ENCODE data around the gene SLC25A22.

The SLC25A22 gene

DNA sequence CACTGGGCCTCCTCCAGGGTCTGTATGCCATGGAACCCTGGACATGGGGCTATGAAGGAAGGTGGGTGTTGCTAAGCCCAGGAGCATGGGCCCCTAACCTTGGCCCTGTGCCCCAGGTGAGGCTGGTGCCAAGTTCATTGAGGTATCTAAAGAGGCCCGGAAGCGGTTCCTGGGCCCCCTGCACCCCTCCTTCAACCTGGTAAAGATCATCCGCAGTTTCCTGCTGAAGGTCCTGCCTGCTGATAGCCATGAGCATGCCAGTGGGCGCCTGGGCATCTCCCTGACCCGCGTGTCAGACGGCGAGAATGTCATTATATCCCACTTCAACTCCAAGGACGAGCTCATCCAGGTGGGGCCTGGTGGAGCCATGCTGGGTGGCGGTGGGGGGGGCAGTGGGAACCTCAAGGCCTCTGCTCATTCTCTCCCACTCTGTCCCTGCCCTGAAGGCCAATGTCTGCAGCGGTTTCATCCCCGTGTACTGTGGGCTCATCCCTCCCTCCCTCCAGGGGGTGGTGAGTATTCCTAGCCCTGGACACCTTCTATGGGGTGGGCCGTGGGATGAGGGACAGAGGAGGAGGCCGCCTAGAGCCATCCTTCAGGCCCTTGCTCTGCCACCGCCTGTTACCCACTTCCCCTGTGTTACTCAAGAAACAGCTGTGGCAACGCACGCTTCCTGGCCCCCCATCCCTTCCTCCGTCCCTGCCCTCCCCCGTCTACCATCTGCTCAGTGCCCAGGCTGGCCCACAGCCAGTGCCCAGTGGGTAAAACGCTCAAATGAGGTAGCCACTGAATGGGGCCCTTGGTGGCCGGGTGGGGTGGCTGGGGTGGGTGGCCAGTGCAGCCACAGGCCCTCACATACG, 23.7 kb upstream of the SLC25A22 start:
- DNase-seq: no peak

DNA sequence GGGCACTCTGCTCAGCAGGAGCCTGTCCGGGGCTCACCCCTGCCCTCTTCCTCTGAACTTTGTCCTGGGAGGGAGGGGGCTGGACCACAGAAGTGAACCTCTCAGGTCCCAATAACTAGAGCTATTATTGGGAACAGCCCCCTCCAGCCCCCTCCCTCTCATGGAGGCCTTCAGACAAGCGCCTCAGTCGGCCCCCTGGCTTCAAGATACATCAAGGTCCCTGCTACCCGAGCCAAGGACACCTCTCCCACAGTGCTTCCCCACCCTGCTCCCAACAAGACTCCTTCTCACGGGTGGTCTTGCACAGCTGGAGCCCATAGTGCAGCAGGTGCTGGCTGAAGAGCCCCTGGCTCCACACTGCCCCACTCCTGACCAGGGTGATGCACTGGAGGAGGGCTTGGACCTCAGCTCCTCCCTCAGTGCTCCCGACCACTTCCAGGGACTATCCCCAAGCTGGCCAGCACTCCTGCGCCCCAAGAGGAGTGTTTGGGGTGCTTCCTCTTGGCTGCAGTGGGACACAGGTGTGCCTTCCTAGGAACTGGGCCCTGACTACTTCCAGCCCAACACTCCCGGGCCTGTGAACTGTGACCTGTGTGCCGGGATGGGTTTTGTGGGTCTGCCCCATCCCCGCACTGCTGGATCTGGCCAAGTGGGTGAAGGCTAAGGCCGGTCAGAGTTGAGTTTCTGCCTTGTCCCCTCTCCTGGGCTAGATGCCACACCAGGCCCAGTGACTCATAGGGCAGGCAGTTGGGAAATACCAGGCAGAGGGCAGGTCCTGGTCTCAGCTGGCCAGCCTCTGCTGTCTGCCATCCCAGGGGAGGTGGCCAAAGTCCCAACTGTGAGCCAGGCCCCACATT, 22.8 kb upstream of the SLC25A22 start:
- no peak for DNase-seq

DNA sequence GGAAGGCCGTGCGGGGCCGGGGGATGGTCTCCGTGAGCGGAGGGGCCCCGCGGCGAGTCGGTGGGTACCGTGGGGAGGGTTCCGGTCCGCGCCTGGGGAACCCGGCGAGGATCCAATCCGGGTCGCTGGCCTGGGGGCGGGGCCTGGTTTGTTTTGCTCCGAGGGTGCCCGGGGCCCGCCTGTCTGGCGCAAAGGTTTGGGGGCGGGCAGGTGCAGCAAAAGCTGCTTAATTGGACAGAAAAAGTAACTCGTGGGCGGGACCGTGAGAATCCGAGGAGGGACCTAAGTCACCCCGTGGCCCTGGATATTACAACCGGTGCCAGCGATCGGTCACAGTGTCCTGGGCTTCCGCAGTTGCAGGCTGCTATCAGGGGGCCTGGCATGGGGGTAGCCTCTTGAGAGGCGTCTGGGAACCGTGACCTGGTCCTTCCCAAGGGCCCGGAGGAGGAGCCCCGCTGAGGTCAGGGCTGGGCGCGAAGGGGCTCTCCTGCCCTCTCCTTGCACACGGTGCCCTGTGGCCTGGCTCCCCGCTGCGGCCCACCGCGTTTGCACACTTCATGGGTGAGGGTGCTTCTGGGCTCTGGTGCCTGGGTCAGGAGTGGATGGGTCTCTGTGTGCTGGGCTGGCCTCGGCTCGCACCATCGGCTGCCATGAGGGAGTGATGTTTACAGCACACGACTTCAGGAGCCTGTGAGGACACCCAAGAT, 22.0 kb upstream of the SLC25A22 start:
- peak; percentile 88 for DNase-seq

DNA sequence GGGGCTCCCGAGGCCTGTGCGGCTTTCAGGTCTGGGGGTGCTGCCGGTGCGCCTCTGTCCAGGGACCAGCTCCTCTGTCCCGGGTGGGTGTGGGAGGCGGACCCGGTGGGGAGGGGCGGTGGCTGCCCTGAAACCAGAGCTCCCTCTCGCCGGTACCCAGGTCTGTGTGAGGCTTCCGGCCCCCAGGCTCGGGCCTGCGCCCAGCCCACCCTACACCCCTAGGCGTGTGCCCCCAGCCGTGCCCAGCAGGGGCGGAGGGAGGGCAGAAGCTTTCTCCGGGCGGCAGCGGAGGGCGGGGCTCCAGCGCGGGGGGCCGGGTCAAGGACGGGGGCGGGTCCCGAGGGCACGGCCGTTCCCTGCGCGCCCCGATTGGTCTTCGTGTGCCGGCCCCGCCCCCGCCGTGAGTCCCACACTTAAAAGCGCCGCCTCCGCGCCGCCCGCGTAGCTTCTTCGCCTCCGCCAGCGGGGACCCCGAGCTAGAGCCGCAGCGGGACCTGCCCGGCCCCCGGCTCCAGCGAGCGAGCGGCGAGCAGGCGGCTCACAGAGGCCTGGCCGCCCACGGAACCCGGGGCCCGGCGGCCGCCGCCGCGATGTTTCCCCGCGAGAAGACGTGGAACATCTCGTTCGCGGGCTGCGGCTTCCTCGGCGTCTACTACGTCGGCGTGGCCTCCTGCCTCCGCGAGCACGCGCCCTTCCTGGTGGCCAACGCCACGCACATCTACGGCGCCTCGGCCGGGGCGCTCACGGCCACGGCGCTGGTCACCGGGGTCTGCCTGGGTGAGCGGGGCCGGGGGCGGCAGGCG, 21.2 kb upstream of the SLC25A22 start:
- DNase-seq: peak; percentile 86

DNA sequence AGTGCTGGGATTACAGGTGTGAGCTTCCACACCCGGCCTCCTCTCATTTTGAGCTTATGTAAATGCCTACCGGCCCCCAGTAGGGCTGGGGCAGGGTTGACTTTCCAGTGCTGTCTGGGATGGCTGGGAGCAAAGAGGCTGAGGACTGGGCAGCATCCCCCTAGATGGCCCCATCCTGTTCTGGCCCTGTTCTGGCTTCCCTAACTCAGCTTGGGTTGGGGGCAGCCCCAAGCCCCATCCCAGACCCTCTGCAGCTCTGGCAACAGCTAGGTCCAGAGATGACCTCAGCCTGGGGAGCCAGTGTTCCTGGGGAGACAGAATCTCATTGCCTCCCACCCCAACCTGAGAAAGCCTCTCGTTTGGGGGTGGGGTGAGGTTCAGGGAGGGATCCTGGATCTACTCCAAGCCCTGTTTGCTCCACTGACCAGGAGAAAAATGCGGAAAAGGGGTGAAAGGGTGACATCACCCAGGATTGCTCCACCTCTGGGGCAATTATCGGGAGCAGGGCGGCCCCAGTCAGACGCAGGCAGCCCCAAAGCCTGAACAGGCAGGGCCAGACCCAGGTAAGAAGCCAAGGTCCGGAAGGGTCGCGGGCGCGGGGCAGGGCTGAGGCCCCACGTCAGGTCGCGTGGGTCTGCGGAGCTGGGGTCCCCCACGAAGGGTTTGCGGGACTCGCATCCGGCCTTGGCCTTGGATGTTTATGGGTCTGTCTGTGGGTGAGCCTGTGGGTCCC, 20.5 kb upstream of the SLC25A22 start, which contains the start of gene PNPLA2:
Gene PNPLA2, plus strand, starts transcription at position 519 of the 733 bp plus-strand sequence. CDS start 805 bp downstream, outside the sequence.
- no peak for DNase-seq

DNA sequence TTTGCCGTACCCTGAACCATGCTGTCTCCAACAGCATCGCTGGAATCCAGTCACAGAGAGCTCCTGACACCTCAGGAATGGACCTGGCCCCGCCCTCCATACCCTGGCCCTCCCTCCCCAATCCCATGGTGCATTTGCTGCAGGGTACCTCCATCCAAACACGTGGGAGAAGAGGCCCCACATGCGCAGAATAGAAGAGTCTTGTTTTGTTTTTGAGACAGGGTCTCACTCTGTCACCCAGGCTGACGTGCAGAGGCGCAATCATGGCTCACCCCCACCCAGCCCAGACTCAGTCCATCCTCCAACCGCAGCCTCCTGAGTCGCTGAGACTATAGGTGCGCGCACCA, 18.3 kb upstream of the SLC25A22 start:
- no peak for DNase-seq

DNA sequence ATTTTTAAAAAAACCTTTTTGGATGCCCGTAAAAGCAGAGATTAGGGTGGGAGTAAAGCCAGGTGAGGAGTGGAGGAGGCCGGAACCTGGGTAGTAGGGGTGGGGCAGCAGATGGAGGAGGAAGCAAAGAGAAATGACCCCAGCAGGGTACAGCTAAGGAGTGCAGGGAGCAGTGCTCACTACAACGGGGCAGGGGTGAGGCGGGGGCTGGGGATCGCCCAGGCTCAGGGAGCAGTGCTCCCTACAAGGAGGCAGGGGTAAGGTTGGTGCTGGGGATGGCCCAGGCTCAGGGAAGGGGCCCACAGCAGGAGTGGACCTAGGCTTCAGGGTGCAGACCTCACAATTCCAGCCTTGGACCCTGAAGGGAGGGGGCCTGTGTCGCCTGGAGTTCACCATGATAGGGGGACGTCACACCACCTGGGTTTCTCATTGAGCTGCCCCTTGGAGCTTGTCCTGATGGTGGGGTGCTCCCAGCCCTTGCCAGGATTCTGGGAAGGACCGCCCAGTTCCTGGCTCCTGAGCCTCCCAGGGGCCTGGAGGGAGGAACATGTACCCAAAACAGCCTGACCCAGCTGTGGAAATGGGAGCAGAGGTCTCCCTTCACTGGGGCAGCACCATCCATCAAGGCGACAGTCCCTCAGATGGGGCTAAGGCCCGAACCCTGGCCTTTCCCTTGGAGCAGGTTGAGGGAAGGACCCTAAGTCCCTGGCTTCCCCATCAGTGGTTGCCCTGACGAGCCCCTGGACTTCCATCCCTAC, 17.8 kb upstream of the SLC25A22 start:
- DNase-seq: no peak

DNA sequence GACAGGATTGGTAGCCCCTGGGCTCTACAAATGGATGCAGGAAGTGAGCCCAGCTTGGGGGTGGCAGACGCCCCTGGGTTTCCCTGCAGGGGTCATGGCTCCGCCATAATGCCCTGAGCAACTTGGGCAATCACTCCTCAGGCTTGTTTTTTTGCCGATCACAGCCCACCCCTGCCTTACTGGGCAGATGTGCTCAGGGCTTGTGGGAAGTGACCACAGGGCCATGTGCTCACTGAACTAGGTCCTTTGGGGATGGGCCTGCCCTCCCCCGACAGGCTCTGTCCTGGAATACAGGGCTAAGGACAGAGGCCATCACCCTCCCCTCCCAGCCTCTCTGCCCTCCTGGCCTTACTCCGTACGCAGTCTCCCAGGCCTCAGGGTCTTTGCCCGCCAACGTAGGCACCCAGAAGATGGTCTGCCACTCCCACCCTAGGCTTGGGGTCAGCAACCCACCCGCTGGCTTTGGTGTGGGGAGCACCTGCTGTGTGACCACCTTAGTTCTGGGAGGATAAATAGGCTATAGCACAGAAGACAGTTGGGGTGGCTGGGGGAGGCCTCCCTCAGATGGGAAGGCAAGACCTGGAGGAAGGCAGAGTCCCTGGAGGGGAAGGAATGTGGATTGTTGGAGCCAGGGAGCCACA, 15.5 kb upstream of the SLC25A22 start:
- no peak for DNase-seq

DNA sequence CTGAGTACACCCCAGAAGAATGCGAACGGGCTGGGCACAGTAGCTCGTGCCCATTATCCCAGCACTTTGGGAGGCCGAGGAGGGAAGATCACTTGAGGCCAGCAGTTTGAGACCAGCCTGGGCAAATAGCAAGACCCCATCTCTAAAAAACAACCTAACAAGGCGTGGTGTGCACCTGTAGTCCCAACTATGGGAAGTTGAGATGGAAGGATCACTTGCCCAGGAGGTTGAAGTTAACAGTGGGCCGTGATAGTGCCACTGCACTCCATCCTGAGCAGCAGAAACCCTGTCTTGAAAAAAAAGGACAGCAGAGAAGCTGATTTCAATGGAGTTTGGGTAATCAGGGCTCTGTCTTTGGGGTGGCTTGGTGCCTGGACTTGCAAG, 15.0 kb upstream of the SLC25A22 start:
- no peak for DNase-seq

DNA sequence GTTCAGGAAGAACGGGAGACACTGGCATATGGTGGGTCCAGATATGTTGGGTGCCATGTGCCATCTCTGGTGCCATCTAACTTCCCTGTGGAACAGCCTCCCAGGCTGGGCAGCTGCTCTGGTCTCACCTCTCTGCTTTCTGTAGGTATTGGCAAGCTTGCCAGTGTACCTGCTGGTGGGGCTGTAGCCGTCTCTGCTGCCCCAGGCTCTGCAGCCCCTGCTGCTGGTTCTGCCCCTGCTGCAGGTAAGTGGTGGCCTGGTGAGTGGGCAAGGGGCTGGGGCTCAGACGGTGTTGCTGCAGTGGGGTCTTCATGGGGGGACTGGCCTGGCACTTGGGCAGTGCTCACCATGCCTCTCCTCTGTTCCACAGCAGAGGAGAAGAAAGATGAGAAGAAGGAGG, 14.3 kb upstream of the SLC25A22 start:
- DNase-seq: no peak

DNA sequence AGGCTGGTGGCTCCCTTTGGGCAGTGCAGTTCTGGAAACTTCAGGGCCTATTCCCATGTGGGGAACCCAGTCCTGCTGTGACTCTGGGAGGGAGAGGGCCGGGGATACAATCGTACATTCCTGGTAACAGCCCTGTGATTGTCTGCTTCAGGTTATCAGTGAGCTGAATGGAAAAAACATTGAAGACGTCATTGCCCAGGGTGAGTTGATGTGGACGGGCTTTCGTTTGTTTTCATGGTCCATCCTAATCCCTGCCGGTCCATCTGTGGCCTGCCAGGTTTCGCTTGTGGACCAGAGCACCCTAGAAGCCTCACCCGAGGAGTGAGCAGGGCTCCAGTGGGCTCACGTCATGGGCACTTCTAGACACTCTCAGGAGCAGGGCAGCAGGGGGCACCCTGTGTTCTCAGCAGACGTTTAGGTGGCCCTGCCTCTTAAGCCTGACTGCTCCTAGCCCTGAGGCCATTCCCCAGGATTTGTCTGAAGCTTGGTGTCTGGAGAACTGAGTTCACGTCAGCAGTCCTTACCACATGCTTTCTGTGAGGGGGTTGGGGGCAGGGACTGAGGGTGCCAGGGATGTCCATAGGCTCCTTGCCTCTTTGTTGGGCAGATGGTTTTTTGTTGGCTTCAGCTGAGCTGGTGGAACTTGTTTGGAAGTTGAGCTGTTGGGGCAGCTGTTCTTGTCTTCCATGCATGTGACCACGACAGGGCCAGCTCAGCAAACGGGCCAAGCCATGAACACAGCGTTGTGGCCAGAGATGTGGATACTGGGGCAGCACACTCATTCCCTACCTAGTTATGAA, 13.6 kb upstream of the SLC25A22 start:
- no peak for DNase-seq

DNA sequence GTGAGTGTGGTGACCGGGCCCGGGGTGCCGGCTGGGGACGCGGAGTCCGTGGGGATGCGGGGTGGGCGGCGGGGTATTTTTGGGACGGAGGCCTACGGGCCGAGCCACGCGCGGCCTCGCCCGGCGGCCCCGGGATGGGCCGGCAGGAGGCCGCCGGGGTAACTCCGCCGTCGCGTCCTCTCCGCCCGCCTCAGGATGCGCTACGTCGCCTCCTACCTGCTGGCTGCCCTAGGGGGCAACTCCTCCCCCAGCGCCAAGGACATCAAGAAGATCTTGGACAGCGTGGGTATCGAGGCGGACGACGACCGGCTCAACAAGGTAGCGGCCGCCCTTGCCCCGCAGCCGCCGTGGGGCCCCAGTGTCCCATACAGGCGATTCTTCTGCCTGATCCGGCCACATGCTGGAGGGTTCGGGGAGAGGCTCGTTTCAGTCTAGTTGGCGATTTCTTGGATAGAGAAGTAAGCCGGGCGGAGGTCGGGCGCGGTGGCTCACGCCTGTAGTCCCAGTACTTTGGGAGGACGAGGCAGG, 12.0 kb upstream of the SLC25A22 start:
- DNase-seq: no peak

DNA sequence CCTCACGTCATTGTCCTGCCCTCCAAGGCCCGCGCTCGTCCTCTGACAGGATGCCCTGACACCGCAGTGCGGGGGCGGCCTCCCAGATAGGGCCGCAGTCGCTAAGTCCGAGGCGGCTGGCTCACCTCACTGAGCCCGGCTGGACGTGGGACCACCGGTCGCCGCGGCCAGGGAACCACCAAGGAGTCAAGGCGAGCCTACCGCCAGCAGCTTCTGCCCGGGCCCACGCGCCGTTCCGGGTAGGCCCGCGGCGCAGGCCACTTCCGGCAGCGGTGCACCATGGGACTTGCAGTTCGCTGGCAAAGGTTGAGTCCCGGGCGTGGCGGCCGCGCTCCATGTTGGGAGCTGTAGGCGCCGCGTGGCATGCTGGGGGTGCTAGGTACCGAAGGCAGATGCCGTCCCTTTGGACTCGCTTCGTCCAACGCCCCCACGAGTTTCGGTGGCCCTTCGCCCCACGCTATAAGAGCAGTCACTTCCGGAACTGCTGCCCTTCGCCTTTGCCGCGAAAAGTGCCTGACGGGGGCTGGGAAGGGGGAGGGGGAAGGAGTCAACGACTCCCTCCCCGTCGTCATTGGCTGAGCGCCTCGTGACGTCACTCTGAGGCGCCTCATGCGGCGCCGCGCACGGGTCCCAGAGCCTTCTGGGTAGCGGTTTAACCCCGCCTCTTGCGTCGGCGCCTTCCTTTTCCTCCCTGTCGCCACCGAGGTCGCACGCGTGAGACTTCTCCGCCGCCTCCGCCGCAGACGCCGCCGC, 11.4 kb upstream of the SLC25A22 start, which contains the start of gene RPLP2:
Gene RPLP2, plus strand, starts transcription at position 681 of the 753 bp plus-strand sequence. CDS start 268 bp downstream, outside the sequence.
- DNase-seq: peak; percentile 98

DNA sequence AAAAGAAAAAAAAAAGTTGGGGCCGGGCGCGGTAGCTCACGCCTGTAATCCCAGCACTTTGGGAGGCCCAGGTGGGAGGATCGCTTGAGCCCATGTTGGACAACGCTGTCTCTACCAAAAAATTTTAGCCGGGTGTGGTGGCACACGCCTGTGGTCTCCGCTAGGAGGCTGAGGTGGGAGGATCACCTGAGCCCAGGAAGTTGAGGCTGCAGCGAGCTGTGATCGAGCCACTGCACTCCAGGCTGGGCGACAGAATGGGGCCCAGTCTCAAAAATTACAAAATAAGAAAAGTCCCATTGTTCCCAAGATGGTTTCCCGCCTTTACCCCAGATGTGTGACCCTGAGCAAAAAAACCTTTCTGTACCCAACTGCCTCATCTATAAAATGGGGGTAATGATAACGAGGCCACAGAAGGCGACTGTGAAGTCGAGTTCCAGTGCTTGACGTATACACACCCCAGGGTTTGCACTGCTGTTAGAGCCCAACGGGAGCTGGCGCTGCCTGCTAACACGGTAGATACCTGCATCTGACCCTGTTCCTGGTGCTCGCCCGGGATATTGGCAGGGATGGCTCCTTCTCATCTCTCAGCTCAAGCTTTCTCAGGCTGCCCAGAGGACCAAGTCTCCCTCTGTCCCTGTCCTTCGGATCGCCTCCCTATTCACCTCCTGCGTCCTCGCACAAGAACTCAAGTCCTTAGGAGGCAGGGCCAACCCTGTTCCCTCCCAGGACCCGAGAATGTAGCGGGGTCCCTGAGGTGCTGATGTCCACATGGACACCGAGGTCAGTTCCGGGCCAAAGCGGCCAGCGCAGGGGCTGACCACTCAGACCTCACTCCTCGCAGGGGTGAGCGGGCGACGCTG, 10.6 kb upstream of the SLC25A22 start:
- no peak for DNase-seq

DNA sequence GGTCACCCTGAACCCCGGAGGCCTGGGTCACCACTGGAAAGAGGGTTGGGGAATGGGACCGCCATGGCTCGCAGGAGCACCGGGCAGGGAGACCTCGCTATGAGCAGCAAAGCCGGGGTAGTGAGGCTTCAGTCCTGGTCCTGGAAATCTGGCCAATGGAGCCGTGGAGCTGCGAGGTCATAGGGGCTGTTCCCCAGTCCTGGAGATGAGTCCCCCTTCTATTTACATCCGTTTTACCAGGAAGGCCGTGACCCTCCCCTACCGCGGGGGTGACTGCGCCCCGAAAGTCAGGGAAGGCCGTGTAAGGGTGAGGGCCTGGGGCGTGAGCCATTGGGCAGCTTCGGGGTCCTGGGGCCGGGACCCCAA, 6.5 kb upstream of the SLC25A22 start:
- no peak for DNase-seq

DNA sequence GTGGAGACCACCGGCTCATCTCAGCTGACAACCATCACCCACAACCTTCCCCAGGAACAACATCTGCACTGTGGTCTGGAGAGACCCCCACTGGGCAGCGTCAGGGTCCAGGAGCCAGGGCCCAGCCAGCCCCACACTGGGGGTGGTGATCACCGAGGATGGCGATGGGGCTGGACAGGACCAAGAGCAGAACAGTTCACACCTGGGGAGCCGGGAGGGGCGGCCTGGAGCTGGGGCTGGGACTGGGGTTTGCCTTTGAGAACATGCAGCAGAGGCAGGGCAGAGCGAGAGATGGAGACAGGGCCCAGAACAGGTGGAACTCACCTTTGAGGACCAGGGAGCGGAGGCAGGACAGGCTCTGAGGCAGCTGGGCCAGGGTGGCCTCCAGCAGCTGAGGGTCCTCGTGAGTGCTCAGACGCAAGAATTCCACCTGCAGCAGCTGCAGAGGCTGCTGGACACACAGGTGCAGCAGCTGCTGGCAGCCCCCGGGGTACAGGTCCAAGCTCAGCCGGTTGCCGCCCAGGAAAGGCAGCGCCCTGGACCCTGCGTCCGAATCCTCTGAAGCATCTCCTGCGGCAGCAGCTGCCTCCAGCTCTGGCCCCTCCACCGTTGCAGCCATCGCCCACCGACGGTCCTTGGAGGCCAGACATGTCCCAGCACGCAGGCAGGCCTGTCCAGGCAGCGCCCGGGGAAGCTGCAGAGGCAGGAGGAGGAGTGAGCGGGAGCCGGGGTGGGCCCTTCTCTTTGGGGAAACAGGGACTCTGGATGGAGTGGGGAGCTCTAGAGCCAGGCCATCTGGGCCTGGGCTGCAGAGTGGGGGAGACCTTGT, 5.9 kb upstream of the SLC25A22 start:
- DNase-seq: no peak

DNA sequence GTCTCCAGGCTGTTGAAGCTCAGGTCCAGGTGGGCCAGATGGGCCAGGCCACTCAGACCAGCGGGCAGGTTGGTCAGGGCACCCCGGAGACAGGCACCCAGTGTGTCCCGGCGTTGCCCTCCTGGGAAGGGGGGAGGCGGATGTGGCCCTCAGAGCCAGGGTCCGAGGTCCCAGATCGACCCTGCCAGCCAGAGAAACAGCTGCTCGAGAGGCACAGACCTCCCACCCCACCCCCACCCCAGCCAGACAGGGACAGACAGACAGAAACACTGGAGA, 5.3 kb upstream of the SLC25A22 start:
- DNase-seq: no peak

Measured in activated CD4-positive, alpha-beta T cell treated with anti-CD3 and anti-CD28 coated beads for 1 hour (primary cell).